GM12878 (cell line): Measurements from ENCODE around the gene BTF3. TPM values are rescaled to one million over a fixed set of nuclear protein-coding genes. Genes with fewer than 3 reads are reported as not detected.

Source experiments
- ATAC-seq: fragments of 200-7000 bp; cut with Tn5 transposase; 3 replicates; pipeline ENCODE4 v1.9.1; 2020; ENCODE audit warnings: mild to moderate bottlenecking, moderate library complexity
- BruUV-seq: library from RNA; stranded (reverse); fragments of 400-500 nt; replicated peaks from 2 replicates; lab custom pipeline; 2021; lab: Mats Ljungman, UMichigan
- CTCF ChIA-PET: fragments of 300-600 bp; sonication (Branson Sonifier 250); formaldehyde crosslinking; extraction: SDS; loops from one replicate; lab custom pipeline; 2021; ENCODE audit warnings: inconsistent platforms; lab: Yijun Ruan, JAX
- POLR2A ChIA-PET: fragments of 350-600 bp; formaldehyde crosslinking; extraction: SDS; loops from one replicate; lab custom pipeline; 2021; ENCODE audit warnings: inconsistent platforms; lab: Charles Lee
- RAD21 ChIA-PET: fragments of 300-600 bp; sonication (Branson Sonifier 250); formaldehyde crosslinking; loops from one replicate; lab custom pipeline; 2023; ENCODE audit warnings: antibody characterized with exemption; ENCODE audit not compliant: unreplicated experiment; lab: Charles Lee
- SMC1A ChIA-PET: fragments of 300-600 bp; sonication (Branson Sonifier 250); formaldehyde crosslinking; loops from one replicate; lab custom pipeline; 2023; ENCODE audit not compliant: unreplicated experiment, uncharacterized antibody; lab: Charles Lee
- DNase-seq: peaks from one replicate; pipeline ENCODE4 v3.0.0-alpha.2; 2011; ENCODE audit warnings: low read depth, low spot score
- FAIRE-seq: peaks from 3 replicates; lab custom pipeline; 2011; peaks lifted over from hg19 to GRCh38; lab: Jason Lieb, UNC
- H2AFZ ChIP-seq: 2 replicates; pipeline ENCODE4 v1.6.0; 2011; ENCODE audit warnings: low read depth, low read length, control low read depth; ENCODE audit not compliant: control insufficient read depth
- H3K27ac ChIP-seq: 2 replicates; pipeline ENCODE4 v1.5.1; 2011; ENCODE audit warnings: control low read depth; ENCODE audit not compliant: control insufficient read depth, insufficient read depth
- H3K27me3 ChIP-seq, 2 experiments: replicated peaks in 1 of 2; 2 replicates each; pipeline versions ENCODE4 v1.6.0 to v1.6.1; 2011; ENCODE audit warnings: low read length in 1 of 2; ENCODE audit not compliant: control insufficient read depth in 2 of 2, insufficient read depth in 2 of 2
- H3K36me3 ChIP-seq, 2 experiments: 2 replicates each; pipeline ENCODE4 v1.5.1; 2011; ENCODE audit warnings: low read length in 1 of 2; ENCODE audit not compliant: control insufficient read depth in 2 of 2, insufficient read depth in 2 of 2
- H3K4me1 ChIP-seq: 2 replicates; pipeline ENCODE4 v1.6.1; 2011; ENCODE audit warnings: mild to moderate bottlenecking, low read length, moderate library complexity, mixed read lengths; ENCODE audit not compliant: control insufficient read depth, insufficient read depth
- H3K4me2 ChIP-seq: 2 replicates; pipeline ENCODE4 v1.6.0; 2011; ENCODE audit warnings: control low read depth; ENCODE audit not compliant: control insufficient read depth, insufficient read depth
- H3K4me3 ChIP-seq: fragments of 200-600 bp; sonication (generic); 2 replicates; pipeline ENCODE4 v1.5.1; 2016
- H3K79me2 ChIP-seq: 2 replicates; pipeline ENCODE4 v1.6.0; 2011; ENCODE audit warnings: low read length; ENCODE audit not compliant: control insufficient read depth, insufficient read depth
- H3K9ac ChIP-seq: 2 replicates; pipeline ENCODE4 v1.8.0; 2011; ENCODE audit warnings: low read length, control low read depth, mixed read lengths; ENCODE audit not compliant: control insufficient read depth, insufficient read depth
- H3K9me3 ChIP-seq: replicated peaks from 3 replicates; pipeline ENCODE4 v1.5.1; 2011; ENCODE audit warnings: mild to moderate bottlenecking, low read length; ENCODE audit not compliant: control insufficient read depth, insufficient read depth
- H4K20me1 ChIP-seq: 2 replicates; pipeline ENCODE4 v1.6.0; 2011; ENCODE audit not compliant: control insufficient read depth, insufficient read depth
- GABPA ChIP-seq: IDR thresholded peaks from 2 replicates; pipeline ENCODE4 v1.6.1; 2014; ENCODE audit warnings: antibody characterized with exemption, low read depth, mild to moderate bottlenecking, inconsistent platforms
- GATAD2B ChIP-seq: fragments of 450-650 bp; conservative IDR thresholded peaks from 2 replicates; pipeline ENCODE4 v1.6.1; 2017; ENCODE audit warnings: low read depth, mild to moderate bottlenecking, moderate library complexity
- JUND ChIP-seq: IDR thresholded peaks from 2 replicates; pipeline ENCODE4 v1.6.1; 2012; ENCODE audit warnings: low read depth, mild to moderate bottlenecking, low read length, improper control_type of control experiment, moderate library complexity
- PML ChIP-seq: IDR thresholded peaks from 2 replicates; pipeline ENCODE4 v1.6.1; 2012; ENCODE audit warnings: low read length, inconsistent platforms
- POLR2AphosphoS5 ChIP-seq: IDR thresholded peaks from 2 replicates; pipeline ENCODE4 v1.6.1; 2011; ENCODE audit warnings: mild to moderate bottlenecking, low read length, inconsistent platforms
- RAD21 ChIP-seq: IDR thresholded peaks from 2 replicates; pipeline ENCODE4 v1.6.1; 2011; ENCODE audit warnings: mild to moderate bottlenecking, low read depth, low read length, moderate library complexity; ENCODE audit not compliant: insufficient read depth
- RB1 ChIP-seq: fragments of 450-650 bp; formaldehyde crosslinking; IDR thresholded peaks from 2 replicates; pipeline ENCODE4 v1.6.1; 2017; ENCODE audit warnings: mild to moderate bottlenecking, borderline replicate concordance
- SIN3A ChIP-seq: IDR thresholded peaks from 2 replicates; pipeline ENCODE4 v1.6.1; 2012; ENCODE audit warnings: low read depth, low read length, improper control_type of control experiment
- SMAD1 ChIP-seq: fragments of 450-650 bp; IDR thresholded peaks from 2 replicates; pipeline ENCODE4 v1.6.1; 2018; ENCODE audit warnings: mild to moderate bottlenecking, low read depth; ENCODE audit not compliant: partially characterized antibody
- SMC3 ChIP-seq: IDR thresholded peaks from 2 replicates; pipeline ENCODE4 v1.6.1; 2011; ENCODE audit warnings: low read length, improper control_type of control experiment, borderline replicate concordance
- WGBS: methylation state at CpG from one replicate; pipeline ENCODE4 v1.1.6; 2016; ENCODE audit warnings: low lambda C conversion rate; ENCODE audit not compliant: insufficient replicate concordance, insufficient coverage; ENCODE audit errors: missing lambda C conversion rate; 5-methylcytosine and 5-hydroxymethylcytosine counted together
- in situ Hi-C: fragments of 300-500 bp; cut with MboI; formaldehyde crosslinking; loops from 9 replicates; pipeline ENCODE4 v1.14.3; 2018; ENCODE audit warnings: mixed read lengths
- intact Hi-C: fragments of 100-400 bp; cut with micrococcal nuclease; formaldehyde crosslinking; loops from one replicate; pipeline ENCODE4 v1.14.2; 2022; ENCODE audit not compliant: unreplicated experiment
- polyA plus RNA-seq, 11 experiments: library from polyadenylated mRNA; depleted of rRNA in 4 of 11; unstranded in 6 of 11; stranded (reverse) in 5 of 11; fragments of >200 nt; fragmentation: Nextera tagmentation in 4 of 11; fragmentation: Illumina TruSeq in 1 of 11; extraction: Ambion mirVana in 4 of 11; extraction: Trizol in 1 of 11; gene quantifications; 1 replicate in 1 of 11; 2 replicates in 10 of 11; pipeline versions ENCODE4 v1.2.1 to v1.2.3, GENCODE V29; 2011 to 2016; ENCODE audit warnings: inconsistent platforms in 2 of 11, missing spikeins in 2 of 11, low read depth in 1 of 11
- total RNA-seq, 4 experiments: library from RNA; depleted of rRNA in 3 of 4; stranded (reverse); fragments of >200 nt in 3 of 4; fragmentation: Illumina TruSeq in 1 of 4; extraction: Trizol in 1 of 4; gene quantifications; 2 replicates each; pipeline versions ENCODE4 v1.2.1 to v1.2.3, GENCODE V29; 2013 to 2021
- TF ChIP-seq, protein P1 (sequence below): IDR thresholded peaks from 2 replicates; pipeline ENCODE4 v1.6.1; 2012; ENCODE audit warnings: low read depth, low read length, improper control_type of control experiment
- TF ChIP-seq, protein P2 (sequence below): fragments of 450-650 bp; IDR thresholded peaks from 2 replicates; pipeline ENCODE4 v1.6.1; 2017; ENCODE audit warnings: antibody characterized with exemption, mild to moderate bottlenecking, moderate library complexity
- TF ChIP-seq, protein P3 (sequence below), 3 experiments: IDR thresholded peaks in 2 of 3; conservative IDR thresholded peaks in 1 of 3; 2 replicates each; pipeline ENCODE4 v1.5.1; 2011; ENCODE audit warnings: low read depth in 3 of 3, low read length in 3 of 3, mild to moderate bottlenecking in 3 of 3, control low read depth in 2 of 3, moderate library complexity in 2 of 3, inconsistent platforms in 1 of 3, mixed read lengths in 1 of 3; ENCODE audit not compliant: control insufficient read depth in 2 of 3, insufficient read depth in 1 of 3; ENCODE audit errors: extremely low read depth in 1 of 3

Gene BTF3
- total and polyA plus RNA-seq, 10 of the 15 experiments (the other 5 are each of a cell fraction or from before 2014, with no cell fraction given): 492 to 1,650 (median 904) TPM

DNA sequence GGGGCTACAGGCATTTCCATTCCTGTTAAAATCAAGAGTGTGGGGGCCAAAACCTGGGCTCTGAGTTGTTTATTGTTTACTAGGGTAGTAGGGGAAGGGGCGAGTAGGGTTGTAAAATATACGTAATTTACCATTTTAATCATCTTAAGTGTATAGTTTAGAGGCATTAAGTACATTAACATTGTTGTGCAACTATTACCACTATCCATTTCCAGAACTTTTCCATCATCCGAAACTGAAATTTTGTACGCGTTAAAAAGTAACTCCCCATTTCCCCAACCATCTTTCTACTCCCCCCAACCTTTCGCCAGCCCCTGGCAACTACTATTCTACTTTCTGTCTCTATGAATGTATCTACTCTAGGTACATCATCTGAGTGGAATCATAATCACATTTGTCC lies 46.0 kb upstream of the BTF3 start (continued):
- TF ChIP-seq, protein P1, sequence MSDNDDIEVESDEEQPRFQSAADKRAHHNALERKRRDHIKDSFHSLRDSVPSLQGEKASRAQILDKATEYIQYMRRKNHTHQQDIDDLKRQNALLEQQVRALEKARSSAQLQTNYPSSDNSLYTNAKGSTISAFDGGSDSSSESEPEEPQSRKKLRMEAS: no peak
- TF ChIP-seq JUND (no peak), POLR2AphosphoS5 (no peak), RB1 (no peak), PML (no peak), SIN3A (no peak), SMAD1 (no peak), GATAD2B (no peak)
- TF ChIP-seq, protein P2, sequence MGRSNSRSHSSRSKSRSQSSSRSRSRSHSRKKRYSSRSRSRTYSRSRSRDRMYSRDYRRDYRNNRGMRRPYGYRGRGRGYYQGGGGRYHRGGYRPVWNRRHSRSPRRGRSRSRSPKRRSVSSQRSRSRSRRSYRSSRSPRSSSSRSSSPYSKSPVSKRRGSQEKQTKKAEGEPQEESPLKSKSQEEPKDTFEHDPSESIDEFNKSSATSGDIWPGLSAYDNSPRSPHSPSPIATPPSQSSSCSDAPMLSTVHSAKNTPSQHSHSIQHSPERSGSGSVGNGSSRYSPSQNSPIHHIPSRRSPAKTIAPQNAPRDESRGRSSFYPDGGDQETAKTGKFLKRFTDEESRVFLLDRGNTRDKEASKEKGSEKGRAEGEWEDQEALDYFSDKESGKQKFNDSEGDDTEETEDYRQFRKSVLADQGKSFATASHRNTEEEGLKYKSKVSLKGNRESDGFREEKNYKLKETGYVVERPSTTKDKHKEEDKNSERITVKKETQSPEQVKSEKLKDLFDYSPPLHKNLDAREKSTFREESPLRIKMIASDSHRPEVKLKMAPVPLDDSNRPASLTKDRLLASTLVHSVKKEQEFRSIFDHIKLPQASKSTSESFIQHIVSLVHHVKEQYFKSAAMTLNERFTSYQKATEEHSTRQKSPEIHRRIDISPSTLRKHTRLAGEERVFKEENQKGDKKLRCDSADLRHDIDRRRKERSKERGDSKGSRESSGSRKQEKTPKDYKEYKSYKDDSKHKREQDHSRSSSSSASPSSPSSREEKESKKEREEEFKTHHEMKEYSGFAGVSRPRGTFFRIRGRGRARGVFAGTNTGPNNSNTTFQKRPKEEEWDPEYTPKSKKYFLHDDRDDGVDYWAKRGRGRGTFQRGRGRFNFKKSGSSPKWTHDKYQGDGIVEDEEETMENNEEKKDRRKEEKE: no peak

DNA sequence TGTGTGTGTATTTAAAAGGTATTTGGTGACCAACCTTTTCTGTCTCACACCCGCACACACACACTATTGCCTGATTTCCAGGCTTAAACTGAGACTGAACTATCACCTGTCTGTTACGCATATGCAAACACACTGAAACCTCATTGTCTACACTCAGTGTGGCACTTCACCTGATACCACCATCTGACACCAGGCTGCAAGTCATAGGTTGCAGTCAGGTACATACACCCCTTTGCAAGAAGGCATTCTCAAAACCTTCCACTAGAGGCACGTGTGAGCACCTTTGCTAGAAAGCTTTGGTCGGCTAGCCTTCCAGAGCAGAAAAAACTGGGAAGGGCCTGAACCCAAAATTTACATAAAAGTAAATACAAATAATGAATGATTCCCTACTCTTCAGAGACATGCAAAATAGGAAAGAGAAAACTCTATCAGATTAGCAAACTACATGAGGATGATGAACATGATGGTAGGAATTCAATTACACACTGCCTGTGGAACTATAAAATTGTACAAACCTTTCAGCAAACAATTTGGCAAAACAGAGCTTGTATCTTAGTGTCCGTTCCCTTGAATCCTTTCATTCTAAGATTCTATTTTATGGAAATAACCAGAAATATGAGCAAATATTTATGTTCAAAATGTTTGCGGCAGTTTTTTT lies 43.7 kb upstream of the BTF3 start:
- no TSS peak for BruUV-seq
- no peak for DNase-seq
- ChIA-PET RAD21 (no interaction called here), CTCF (interaction anchor here (0.8 to 2.6 kb wide), 12 partner anchors 10 to 463 kb away, joined by 3 to 9 read pairs (median 3); no protein-coding TSS in a partner anchor), SMC1A (interaction anchor here (1.2 kb wide), 1 partner anchor 151 kb away, joined by 3 read pairs; no protein-coding TSS in a partner anchor), POLR2A (interaction anchor here (0.7 kb wide), 1 partner anchor 1302 kb away, joined by 4 read pairs; no protein-coding TSS in a partner anchor)
- no peak overlapping the region for H3K4me3 ChIP-seq
- H2AFZ ChIP-seq: no peak overlapping the region
- H3K79me2 ChIP-seq: no peaks in the 10 kb centered on the region
- H3K27ac ChIP-seq: no peak overlapping the region
- H3K36me3 ChIP-seq: no peaks in the 10 kb centered on the region
- no peaks in the 10 kb centered on the region for H3K4me1 ChIP-seq
- TF ChIP-seq, protein P3, sequence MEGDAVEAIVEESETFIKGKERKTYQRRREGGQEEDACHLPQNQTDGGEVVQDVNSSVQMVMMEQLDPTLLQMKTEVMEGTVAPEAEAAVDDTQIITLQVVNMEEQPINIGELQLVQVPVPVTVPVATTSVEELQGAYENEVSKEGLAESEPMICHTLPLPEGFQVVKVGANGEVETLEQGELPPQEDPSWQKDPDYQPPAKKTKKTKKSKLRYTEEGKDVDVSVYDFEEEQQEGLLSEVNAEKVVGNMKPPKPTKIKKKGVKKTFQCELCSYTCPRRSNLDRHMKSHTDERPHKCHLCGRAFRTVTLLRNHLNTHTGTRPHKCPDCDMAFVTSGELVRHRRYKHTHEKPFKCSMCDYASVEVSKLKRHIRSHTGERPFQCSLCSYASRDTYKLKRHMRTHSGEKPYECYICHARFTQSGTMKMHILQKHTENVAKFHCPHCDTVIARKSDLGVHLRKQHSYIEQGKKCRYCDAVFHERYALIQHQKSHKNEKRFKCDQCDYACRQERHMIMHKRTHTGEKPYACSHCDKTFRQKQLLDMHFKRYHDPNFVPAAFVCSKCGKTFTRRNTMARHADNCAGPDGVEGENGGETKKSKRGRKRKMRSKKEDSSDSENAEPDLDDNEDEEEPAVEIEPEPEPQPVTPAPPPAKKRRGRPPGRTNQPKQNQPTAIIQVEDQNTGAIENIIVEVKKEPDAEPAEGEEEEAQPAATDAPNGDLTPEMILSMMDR (IDR thresholded peaks at IDR 0.05 in 2 of 3, conservative IDR thresholded peaks at IDR 0.05 in 1 of 3; ENCODE audit: control insufficient read depth in 2 of 3, extremely low read depth in 1 of 3, insufficient read depth in 1 of 3, low read depth in 3 of 3, low read length in 3 of 3): peak; percentile 69 to 94 (median 89)
- TF ChIP-seq GABPA (no peak), RAD21 (peak; percentile 24; the same call in 1 of the 2 replicates), SMC3 (peak; percentile 15; the same call in 1 of the 2 replicates)
- WGBS: 25% methylated on average over 6 of the region's 6 CpGs
- peaks cover 2% of the 10 kb centered on the region; the same call in 2 of the 3 replicates for H3K9me3 ChIP-seq
- intact Hi-C loops (loop anchor here (1.0 to 5.0 kb wide), 3 partner anchors 162 to 497 kb away; partner anchors contain the start of gene FCHO2), in situ Hi-C loops (no loop called here)
- ATAC-seq: peak; percentile 90
- H3K9ac ChIP-seq: no peak overlapping the region
- no peaks in the 10 kb centered on the region for H4K20me1 ChIP-seq
- H3K27me3 ChIP-seq: peaks cover 6 to 20% of the 10 kb centered on the region in 2 experiments
- no peak overlapping the region for H3K4me2 ChIP-seq
- peak; percentile 86 for FAIRE-seq
